D341Med (cell line): ENCODE measurements around the gene EXOC3L1.

Experiments used
- DNase-seq: peaks from one replicate; pipeline ENCODE4 v3.0.0; 2012; ENCODE audit warnings: low spot score

EXOC3L1 gene

DNA sequence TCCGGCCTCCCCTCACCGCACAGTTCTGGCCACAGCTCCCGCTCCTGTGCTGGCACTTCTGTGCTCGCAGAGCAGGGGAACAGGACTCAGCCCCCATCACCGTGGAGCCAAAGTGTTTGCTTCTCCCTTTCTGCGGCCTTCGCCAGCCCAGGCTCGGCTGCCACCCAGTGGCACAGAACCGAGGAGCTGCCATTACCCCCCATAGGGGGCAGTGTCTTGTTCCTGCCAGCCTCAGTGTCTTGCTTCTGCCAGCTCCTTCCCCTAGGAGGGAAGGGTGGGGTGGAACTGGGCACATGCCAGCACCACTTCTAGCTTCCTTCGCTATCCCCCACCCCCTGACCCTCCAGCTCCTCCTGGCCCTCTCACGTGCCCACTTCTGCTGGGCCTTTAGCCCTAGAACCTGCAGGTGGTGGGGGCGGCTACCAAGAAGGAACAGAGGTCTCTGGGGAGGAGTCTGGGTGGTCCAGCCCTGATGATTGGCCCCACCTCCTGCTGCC, 8.3 kb upstream of the EXOC3L1 start:
- DNase-seq, result peak; percentile 79

DNA sequence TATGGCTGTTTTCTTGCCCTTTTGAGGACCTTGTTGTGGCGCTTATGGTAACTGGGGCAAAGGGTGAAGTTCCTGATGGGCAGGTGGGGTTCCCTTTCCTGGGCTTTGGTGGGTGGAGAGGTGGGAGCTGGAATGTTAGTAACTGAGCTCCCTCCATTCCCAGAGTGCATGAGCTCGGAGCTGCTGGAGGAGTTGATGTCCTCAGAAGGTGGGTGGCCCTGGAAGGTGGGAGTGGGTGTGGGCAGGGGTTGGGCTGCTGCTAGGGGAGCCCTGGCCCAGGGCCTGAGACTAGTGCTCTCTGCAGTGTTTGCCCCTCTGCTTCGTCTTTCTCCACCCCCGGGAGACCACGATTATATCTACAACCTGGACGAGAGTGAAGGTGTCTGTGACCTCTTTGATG, 7.8 kb upstream of the EXOC3L1 start:
- no peak for DNase-seq

DNA sequence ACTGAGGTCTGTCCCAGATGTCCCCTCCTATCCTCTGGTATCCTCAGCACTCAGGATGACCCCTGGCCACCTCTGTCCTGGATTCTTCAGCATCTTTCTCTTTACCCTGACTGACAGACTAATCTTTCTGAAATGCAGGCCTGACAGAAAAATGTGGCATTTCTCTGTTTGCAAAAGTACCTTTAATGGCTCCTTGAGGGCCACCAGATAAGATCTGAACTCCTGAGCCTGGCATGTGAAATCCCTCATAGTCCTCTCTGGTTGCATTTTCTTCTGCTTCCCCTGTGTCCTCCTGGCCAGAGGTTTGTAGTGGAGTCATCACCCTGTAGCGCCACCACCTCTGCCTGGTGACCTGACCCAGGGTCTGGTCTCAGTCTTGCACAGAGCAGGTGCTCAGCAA, 6.9 kb upstream of the EXOC3L1 start:
- no peak for DNase-seq

DNA sequence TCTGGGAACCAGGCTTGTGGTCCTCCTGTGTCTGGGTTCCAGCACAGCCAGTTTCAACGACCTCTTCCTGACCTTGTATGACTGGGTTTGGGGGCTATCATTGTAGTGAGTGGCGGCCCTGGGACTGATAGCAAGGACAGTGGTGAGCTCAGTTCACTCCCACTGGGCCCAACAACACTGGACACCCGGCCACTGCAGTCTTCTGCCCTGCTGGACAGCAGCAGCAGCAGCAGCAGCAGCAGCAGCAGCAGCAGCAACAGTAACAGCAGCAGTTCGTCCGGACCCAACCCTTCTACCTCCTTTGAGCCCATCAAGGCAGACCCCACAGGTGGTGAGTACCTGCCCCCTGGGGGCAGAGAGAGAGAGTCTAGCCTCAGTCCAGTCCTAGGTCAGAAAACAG, 5.7 kb upstream of the EXOC3L1 start:
- no peak for DNase-seq

DNA sequence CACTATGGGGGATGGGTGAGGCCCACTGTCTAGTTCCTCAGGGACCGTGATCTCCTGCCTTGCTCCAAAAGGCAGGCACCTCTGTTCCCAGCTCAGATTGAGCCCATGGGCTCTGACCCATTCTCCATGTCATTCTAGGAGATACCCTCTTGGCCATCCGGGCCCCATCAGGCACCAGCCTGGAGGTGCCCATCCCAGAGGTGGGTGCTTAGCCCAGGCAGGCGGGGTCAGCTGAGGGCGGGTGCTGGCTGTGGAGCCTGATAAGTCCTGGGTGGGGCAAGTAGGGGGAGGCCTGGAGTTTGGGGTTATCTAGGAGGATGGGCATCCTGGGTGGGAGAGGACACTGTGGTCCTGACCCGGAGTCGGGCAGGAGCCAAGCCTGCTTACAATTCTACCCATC, 4.3 kb upstream of the EXOC3L1 start:
- DNase-seq, result no peak

DNA sequence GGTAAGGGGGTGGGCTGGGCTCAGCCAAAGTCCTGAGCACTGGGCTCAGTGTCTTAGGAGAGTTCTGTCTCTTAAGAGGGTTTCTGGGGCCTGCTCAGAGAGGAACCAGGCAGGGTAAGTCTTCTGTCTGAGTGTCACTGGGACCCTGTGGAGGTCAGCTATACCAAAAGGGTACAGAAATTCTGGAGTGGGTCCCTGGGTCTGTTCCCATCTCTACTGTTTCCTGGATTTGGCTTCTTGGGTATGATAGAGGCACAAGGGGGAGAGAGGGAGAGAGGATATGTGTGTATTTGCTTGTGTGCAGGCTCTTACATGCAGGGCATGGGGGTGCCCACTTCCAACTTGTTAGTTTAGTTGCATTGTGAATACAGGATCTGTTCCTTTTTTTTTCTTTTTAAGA, 3.6 kb upstream of the EXOC3L1 start:
- DNase-seq, result no peak

DNA sequence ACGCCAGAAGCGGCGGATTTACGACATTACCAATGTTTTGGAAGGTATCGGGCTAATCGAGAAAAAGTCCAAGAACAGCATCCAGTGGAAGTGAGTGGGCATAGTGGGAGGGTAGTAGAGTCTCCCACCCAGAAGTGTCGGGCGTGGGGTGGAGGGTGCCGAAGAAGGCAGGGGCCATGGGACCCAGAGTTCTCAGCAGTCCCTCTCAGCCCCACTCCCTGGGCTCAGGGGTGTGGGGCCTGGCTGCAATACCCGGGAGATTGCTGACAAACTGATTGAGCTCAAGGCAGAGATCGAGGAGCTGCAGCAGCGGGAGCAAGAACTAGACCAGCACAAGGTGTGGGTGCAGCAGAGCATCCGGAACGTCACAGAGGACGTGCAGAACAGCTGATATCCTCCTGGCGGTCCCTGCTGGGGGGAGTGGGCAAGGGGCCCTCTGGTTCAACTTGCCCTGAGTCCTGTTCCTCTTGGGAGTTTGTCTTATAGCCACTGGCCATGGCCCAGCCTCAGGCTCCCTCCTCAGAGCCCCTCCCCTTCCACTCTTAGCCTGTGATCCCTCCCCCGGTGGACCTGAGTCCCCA, 2.9 kb upstream of the EXOC3L1 start:
- DNase-seq, result no peak

DNA sequence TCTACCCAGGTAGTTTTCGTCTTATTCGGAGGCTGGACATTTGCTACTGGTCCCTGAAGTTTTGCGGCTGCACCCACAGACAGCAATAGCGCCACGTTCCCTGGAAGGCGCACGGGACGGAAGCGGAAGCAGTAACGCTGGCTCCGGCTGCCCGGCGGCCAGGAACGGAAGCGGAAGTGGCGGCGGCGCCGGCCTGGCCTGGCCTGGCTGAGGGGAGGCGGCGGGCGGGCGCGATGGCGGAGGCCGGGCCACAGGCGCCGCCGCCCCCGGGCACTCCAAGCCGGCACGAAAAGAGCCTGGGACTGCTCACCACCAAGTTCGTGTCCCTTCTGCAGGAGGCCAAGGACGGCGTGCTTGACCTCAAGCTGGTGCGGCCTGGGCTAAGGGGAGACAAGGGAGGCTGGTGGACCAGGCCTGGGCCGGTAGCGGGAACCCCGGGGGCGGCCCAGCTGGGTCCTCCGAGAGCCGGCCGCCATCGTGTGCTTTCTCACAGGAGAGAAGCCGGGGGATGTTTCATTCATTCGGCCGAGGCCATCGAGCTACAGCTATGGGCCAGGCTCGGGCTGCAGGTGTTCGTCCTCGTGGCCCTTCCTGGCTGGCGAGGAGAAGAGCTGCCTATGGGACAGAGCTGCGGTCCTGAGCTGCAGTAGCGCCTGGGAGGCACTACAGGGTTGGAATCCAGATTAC, 2.2 kb upstream of the EXOC3L1 start, which contains the start of gene E2F4:
Gene E2F4, plus strand, starts transcription at position 161 of the 687 bp plus-strand sequence. Its CDS starts 73 bp downstream, at position 234.
- DNase-seq, result peak; percentile 95

DNA sequence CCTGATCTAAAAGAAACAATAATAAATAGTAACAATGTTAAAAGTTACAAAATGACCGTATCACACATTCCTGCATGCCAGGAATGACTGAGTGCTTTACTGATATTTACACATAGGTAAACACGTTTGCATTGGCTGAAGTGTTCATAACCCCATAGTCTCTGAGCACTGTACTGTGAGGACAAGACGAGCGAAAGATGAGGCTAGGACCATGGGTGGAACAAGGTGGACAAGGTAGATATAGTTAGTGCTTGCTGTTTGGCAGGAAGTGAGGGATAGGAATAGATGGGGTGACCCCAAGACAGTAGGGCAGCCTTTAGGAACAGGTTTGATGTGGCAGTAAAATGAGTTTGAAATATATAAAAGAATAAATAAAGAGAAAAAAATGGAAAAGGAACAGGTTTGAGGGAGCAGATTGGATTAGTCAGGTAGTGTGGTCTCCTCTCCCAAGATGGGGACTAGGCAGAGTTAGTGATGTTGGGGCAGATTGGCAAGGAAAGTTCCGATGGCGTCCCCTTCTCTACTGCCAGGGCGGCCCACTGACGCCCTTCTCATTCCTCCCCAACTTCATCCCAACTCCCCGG, 1.6 kb upstream of the EXOC3L1 start:
- DNase-seq, result no peak

DNA sequence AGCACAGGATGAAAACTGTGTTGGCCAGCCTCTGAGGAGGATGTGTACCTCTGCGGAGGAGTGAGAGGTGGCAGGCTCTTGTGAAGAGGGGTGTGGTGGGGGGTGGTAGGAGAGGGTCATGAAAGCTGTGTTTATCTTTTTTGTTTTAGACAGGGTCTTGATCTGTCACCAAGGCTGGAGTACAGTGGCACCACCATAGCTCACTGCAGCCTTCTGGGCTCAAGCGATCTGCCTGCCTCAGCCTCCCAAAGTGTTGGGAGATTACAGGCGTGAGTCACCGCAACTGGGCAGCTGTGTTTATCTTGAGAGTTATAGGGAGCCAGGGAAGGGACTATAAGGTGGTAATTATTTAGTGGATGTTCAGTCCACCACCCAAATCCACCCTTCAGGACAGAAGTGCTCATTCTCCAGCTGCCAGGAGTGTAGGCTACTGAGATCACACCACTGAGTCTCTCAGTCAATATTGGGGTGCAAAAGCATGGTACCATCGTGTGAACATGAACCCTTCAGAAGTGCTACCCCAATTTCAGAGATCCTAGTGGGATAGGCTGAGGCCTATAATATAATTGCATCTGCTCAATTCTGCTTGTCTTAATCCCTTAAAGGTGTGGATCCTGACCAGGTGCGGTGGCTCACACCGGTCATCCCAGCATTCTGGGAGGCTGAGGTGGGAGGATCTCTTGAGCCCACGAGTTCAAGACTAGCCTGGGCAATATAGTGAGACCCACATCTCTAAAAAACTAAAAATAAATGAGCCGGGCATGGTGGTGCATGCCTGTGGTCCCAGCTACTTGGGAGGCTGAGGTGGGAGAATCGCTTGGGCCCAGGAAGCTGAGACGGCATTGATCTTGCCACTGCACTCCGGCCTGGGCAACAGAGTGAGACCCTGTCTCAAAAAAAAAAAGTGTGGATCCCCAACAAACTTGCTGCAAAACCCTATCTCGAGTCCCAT, 788 bp upstream of the EXOC3L1 start:
- DNase-seq, result no peak

DNA sequence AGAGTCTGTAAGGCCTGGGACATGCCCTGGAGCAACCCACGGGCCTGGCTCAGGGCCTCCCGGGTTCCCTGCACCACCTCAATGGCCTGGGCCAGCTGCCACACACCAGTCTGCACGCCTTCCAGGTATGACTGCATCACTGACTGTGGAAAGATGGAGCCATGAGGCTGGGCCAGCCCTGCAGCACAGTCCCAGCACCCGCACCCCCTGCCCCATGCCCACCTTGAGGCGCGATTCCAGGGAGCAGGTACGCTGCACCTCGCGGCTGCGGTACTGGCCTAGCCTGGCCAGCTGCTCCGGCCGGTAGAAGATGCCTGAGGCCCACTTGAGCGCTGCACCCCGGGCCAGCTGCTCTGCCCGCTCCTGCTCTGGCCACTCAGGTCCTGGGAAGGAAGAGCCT, 1.1 kb downstream of the EXOC3L1 start:
- DNase-seq, result no peak

DNA sequence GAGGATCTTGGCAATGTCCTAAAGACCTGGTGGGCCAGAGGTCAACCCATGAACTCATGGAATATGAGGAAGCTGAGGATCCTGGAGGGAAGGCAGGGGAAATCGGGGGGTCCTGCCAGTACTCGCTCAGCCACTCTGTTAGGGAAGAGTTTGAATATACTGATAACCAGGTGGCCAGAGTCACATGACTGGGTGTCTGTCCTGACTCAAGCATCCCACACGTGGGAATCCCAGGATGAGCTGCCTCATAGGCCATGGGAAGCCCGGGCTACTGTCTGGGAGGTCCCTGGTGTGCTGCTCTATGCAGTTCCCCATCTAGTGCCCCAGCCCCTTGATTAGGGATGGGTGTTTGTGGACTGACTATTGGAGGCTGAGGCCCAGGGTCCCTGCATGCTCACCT, 1.6 kb downstream of the EXOC3L1 start:
- DNase-seq, result no peak

DNA sequence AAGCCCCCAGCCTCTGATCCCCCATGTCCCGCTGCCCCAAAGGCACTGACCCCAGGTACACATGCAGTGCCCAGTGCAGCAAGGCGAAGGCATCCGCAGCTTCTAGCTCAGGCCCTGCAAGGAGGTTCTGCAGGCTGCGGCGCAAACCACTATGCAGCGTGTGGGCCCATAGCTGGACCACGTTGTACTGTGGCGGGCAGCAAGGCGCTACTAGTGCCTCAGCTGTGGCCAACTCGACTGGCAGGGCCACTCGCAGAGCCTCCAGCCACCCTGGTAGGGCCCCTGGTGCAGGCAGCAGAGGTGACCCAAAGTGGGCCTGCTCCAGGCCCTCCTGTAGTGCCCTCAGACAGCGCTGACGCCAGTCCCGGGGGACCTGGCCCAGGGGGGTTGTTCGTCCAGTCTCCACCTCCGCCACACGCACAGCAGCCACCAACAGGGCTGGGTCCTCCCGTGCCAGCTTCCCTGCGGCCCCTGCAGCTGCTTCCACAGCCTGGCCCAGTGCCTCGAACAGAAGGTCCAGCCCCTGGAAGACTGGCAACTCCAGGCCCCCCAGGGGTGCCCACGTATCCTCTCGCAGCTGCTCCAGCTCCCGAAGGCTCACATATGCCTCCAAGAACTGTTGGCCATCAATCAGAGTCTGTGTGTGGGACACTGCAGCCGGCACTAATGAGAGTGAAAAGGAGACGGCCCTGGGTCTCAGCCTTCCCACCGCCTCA, 2.6 kb downstream of the EXOC3L1 start:
- DNase-seq, result no peak

DNA sequence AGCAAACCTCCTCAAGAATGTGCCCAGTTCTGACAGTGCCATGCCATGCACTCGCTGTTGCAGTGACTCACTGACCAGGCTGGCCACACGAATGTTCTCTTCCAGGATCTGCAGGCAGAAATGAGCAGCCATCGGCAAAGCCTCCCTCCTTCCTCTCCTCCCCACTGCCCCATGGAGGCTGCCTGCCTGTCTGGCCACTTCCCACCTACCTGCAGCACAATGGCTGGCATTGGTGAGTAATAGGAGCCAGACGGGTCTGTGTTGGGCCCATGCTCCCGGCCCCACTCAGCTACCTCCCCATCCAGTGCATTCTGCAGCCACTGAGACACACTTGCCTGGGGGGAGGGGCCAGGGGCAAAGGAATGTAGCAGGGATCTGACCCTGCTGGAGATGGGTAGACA, 3.4 kb downstream of the EXOC3L1 start:
- no peak for DNase-seq

DNA sequence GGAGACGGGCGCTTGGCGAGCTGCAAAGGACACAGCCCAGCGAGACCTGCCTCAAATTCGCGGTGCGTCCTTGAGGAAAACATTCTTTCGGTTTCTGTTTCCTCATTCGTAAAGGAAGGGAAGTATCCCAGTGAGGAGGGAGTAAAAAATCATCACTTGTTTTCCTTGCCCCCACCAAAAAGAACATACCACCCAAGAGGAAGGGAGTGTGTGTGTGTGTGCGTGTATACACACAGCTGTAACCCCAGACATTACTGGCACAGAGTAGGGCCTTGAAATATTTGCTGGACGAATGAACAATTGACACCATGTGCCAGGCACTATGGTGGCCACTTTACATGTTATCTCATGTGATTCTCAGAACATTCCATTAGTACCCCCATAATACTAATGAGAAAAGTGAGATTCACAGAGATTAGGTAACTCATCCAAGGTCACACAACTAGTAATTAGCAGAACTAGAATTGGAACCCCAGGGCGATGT, 4.2 kb downstream of the EXOC3L1 start:
- no peak for DNase-seq

DNA sequence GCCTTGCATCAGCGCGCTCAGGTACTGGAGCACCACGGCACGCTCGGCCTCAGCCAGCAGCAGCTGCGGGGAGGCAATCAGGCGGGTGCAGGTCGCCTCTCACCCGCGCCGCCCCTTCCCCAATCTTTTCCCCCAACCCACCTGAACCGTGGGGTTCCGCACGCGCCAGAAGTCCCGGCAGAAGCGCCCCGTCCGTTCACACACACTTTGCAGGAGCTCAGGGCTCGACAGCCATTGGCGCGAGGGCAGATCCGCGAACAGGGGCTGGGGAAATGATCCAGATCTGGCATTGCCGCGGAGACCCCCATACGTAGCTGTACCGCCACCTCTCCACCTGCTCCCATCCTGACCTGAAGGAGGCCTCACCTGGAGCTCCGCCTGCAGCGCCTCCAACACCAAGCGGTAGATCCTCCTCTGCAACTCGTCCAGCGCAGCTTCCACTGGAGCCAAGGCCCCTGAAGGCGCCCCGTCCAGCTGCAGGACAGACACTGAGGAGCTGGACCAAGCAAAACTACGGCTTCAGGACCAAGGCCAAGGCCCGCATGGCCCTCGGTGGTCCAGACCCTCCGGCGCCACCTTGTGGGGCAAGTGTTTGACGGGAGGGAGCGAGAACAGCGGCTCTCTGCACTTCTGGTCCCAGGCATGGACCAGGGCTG, 4.8 kb downstream of the EXOC3L1 start:
- DNase-seq, result peak; percentile 72

DNA sequence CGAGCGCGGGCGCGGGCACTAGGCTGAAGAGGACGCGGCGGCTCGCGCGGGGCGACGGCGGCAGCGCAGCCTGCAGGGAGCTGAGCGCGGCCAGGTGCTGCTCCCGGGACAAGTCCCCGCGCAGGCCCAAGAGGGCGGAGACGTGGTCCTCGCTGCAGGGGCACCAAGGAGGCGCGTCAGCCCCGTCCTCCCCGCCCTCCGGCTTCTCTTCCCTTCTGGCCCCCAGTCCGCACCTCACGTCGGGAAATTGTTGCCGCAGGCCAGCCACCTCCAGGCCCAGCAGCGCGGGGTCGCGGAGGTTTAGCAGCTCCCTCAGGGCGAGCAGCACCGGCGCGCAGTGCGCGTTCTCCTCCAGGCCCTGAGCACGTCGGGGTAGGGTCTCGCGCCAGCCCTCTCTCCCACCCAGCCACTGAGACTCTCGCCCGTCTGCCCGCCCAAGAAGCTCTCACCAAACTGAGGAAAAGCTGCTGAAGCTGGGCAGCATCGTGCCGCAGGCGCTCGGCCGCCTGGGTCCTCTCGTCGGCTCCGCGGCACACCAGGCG, 5.4 kb downstream of the EXOC3L1 start:
- peak; percentile 70 for DNase-seq

DNA sequence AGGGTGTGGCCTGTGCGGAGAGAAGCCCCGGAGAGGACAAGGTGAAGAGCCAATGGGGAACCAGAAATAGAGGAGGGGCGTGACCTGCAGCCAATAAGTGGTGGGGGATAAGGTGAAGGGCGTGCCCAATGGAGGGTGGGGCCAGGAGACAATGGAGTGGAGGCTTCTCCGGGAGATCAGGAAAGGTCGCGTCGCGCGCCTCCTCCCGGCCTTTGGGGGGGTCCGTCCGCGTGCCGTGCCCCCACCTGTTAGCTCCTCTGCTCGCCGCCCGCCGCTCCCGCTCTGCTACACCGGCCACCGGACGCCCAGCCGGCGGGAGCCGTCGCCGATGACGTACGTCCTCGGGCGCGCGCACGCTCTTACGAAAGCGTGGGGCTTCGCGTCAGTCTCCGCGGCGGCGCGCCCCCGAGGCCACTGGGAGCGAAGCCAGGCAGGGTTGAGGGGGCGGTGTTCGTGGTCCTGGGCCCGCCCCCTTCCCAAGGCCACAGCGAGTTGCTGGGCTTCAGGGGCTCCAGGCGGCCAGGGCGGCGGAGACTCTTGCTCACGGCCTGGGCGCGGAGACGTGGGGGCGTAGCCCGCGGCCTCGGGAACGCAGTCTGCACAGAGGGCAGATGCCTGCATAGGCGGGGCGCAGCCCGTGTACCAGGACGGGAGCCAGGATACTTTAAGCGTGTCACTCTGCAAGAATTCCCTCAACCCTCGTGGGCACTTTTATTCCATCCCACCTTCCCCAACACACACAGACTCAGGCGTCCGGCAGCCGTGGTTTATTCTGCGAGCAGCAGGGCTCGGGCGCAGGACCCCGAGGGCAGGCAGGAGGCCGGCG, 6.1 kb downstream of the EXOC3L1 start, which contains the start of gene MATCAP1:
Gene MATCAP1, minus strand, starts transcription at position 337 of the 826 bp plus-strand sequence. CDS start 3,353 bp downstream, outside the sequence.
- DNase-seq, result peak; percentile 94

DNA sequence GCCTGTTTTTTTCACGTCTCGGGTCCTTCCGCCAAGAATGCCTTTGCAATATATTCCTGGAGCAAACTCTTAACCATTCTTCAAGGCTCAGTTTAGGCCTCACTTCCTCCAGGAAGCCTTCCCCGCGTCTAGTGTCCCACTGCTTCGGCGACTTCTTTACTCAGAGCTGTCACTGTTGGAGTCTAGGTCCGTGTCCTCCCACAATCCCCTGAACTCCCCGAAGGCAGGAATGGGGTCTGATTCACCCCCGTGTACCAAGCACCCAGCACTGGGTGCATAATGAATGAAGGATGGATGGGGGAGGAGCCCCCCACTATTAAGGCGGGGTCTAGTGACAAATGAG, 6.7 kb downstream of the EXOC3L1 start:
- DNase-seq, result no peak

DNA sequence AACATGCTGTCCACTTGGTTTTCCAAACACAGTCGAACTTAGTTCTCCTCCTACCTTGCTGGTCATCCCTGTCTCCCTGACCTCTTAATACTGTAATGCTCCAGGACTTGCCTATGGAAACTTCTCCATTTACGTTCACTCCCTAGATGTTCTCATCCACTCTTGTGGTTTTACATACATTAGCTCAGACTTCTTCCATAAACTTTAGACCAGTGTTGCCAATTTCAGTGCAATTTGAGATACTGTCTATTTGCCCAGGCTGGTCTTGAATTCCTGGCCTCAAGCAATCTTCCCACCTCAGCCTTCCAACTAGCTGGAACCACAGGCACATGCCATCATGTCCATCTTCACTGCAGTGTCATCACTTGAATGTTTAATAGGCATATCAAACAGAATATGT, 7.6 kb downstream of the EXOC3L1 start:
- DNase-seq, result no peak
